Skin epidermis (tissue), 12 donors: ENCODE data around the gene MYO3B.
"Not testable (repeated sequence)": the region's sequence is repeated elsewhere in the genome, so short reads cannot be mapped to it uniquely, and the experiment has no call there.

Source experiments
- H3K27ac ChIP-seq, 21 experiments: fragments of 200-600 bp; sonication (generic) in 11 of 21; one replicate each; pipeline ENCODE4 v1.5.0; 2020; ENCODE audit warnings: mild to moderate bottlenecking in 3 of 21, inconsistent platforms in 2 of 21, moderate library complexity in 2 of 21
- H3K4me3 ChIP-seq, 7 experiments: fragments of 200-600 bp; sonication (generic) in 2 of 7; one replicate each; pipeline ENCODE4 v1.5.0; 2020; ENCODE audit warnings: inconsistent platforms in 2 of 7, mild to moderate bottlenecking in 2 of 7, moderate library complexity in 1 of 7

MYO3B gene

DNA sequence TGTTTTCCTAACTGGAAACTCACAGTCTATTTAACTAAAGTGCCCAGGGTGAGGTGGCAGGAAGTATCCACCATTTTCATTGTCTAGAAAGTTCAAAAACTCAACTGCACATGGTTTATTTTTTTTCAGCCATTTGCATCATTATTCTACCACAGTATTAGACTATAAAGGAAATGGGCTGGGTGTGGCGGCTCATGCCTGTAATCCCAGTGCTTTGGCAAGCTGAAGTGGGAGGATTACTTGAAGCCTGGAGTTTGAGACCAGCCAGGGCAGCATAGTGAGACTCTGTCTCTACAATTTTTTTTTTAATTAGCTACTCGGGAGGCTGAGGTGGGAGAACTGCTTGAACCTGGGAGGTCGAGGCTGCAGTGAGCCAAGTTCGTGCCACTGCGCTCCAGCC is 213.8 kb downstream of the MYO3B start:
- Histone ChIP-seq H3K27ac (no peak overlapping the region), H3K4me3 (no peak overlapping the region)

DNA sequence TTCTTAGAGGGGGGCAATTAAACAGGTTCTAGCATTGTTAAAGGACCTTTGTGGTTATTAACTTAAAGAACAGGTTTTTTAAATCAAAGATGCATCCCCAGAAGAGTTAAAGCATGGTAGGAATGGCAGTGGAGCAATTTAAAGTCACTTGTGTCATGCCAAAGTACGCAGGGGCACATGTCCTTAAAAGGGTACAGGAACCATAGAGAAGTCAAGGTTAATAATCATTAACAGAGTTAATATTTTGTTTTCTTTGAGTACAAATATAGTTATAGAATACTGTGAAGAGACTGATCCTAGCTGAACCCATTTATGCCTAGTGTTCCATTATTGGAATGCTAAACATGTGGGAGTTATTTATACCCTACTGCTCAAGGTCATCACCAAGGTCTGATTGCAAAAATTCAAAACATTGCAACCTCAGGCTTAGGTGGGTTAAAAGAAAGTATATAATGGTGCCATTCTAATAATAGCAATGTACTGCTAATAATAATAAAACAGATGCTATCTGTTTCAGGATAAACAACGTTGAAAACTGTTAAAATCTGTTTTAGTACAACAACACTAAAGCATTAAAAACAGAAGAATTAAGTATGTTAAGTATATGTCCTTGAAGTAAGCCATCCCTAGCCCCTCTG is 216.0 kb downstream of the MYO3B start:
- Histone ChIP-seq H3K27ac (no peak overlapping the region), H3K4me3 (no peak overlapping the region)

DNA sequence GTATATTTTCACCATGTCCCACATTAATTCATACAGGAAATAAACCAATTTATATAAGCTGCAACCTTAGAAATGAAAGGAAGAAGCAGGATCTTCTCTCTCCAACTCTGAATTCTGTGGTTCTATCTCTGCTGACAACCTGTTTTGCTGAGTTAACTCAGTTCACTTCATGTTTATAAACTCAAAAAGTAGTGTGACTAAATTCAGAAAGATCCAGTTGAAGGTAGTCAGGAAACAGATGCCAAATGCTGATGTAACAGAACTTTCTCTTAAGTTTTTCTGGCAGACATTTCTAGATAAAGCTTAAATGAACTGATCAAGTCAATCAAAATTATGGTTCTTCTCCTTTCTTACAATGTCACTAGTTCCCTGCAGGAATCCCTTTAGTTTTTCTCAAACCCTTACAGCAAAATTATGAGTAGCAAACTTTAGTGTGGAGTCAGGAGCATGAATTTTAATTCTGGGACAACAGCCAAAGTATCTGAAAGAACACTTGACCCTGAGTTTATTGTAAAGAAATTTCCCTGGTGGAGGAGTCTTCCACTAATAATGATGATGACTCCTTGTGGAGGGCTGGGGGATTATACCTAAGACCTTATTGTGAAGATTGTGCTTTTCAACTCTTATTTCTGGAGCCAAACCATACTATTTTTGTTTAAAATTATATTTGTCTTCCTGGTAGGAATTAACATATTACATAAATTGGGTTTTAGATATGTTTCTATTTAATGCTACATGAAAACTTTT is 216.9 kb downstream of the MYO3B start:
- H3K4me3 ChIP-seq = no peak overlapping the region
- no peak overlapping the region for H3K27ac ChIP-seq

DNA sequence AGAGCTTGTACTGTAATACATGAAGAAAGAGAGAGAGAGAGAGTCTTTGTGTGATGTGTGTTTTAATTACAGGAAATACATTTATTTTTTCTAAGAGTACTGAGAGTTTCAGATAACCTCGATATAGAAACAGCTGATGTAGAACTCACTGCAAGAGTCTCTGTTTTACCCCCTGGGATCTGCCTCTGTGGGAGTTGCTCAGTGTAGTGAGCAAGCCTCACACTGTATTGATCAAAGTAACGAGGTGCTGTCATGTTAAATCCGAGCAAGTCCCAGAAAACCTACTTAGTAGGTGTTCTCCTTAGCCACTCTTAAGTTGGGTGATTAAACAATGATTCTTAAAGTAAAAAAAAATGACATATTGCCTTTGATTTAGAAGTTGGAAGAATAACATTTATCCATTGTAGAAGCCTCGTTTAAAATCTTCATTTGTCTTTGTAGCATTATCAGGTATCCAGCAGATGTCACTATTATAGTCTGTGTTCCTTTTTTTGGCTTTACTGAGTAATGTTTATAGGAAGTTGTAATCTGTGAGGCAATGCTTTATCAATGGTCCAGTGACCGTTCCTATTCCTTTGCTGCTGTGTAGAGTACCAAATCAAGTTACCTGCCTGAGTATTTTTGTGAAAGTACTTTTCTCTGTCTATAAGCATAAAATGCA is 219.0 kb downstream of the MYO3B start:
- H3K27ac ChIP-seq = no peak overlapping the region

DNA sequence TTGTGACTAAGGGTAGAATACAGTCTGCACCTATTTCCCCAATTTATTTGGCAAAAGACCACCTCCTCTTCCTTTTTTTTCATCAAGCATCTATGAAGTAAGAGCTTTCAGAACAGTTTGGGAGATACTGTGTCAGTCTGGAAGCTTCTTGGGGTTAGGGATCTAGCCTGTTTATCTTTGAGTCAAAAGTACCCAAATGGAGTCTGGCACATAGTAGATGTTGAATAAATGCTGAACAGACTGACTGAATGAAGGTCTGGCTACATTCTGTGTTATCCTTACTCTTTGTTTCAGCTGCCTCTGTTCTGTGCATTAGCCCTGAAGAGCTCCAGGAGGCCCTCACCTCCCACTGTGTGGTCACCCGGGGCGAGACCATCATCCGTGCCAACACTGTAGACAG is 223.2 kb downstream of the MYO3B start:
- H3K27ac ChIP-seq = no peak overlapping the region
- H3K4me3 ChIP-seq = no peak overlapping the region

More for the DNA sequence above, 219.0 kb downstream of the MYO3B start:
- no peak overlapping the region for H3K4me3 ChIP-seq

DNA sequence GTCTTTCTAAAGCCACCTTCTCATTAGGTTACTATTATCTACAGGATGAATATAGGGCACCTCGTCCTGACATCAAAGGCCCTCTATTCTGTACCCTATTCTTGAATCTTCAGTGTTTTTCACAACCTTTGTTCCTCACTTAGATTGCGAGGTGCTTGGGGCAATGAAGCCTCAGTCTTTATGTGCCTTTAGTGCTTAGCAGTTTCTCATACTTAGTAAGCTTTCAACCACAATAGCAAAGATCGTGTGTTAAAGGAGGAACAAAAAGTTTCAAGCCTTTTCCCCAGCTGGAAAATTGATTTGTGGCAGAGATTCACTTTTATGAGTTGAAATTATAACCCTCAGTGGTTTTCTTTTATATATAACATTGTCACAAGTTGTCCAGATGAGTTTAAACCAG is 226.9 kb downstream of the MYO3B start:
- H3K27ac ChIP-seq = no peak overlapping the region
- no peak overlapping the region for H3K4me3 ChIP-seq

DNA sequence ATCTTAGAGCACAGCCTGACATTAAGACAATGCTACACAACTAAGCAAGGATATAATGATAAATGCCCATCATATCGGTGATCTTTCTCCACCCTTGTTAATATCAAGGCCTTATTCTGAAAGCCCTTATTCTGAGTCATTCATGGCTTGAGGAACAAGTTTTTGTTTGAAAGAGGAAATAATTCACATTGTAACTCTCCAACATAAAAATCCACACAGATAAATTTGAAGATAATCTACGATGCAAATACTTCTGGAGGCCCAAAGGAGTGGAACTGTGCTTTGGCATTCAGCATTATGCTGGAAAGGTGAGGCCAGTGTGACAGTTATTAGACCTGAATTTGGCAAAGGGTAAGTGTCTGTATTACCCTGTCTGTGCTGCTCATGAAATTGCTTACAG is 227.4 kb downstream of the MYO3B start:
- no peak overlapping the region for H3K4me3 ChIP-seq
- no peak overlapping the region for H3K27ac ChIP-seq

DNA sequence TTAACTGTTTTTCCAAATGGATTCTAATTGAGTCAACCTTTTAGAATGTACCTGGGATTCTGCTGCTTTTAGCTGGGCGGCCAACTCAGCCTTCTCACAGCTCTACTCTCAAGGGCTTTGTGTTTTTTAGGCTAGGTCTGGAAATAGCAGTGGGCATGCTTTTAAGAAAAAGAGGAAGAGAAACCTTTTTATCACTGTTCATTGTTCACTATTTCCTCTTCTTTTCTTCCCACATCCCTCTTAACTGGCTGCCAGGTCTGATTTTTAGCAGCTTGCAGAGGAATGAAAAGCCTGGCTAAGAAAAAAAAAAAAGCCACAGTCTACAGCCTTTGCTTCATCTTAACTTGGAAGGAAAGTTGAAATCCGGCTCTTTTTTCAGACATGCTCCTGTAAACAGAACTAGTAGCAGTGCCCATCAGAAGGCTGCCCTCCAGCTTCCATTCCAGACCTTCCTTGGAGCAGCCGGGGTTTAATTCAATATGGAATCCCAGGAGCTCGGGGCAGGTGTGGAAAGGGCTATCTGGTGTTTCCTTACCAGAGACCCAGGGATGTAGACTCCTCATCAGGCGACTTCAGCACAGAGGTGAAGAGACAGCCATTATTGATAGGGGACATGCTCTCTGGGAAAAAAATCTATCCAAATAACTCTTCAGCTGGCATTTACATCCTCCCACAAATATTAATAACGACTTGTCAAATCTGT is 230.7 kb downstream of the MYO3B start:
- no peak overlapping the region for H3K27ac ChIP-seq
- H3K4me3 ChIP-seq = no peak overlapping the region

DNA sequence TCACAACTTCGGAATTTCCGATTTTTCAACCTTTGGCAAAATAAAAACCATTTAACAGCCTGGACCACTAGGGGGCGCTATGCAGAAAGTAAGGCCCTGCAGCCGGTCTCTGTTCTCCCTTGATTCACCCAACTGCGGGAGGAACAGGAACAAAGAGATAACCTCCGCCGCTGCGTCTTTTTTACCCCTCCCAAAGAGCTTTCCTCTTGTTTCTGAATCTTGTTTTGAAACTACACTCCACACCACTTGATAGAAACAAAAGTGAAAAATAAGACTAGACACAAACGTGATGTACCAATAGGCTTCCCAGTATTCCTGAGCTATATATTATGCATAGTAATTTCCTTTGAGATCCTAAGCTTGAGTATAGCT is 231.2 kb downstream of the MYO3B start:
- Histone ChIP-seq H3K27ac (no peak overlapping the region), H3K4me3 (no peak overlapping the region)

DNA sequence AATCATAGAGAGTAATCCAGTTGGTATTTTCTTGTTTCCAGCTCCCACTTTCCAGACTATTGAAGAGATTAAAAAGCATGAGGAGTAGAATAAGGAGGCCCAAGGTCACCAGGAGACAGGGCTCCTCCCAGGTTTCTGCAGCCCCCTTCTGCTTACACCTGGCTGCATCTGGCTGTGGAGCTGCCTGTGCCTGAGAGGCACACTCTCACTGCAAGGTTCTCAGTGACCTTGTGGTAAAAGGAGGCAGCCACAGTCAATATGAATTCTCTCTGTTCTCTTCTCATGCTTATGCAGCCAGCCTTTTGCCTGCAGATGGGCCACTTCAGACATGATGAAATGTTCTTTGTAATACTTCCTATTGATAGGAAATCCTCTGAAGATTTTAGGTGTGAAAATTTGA is 233.7 kb downstream of the MYO3B start:
- no peak overlapping the region for H3K27ac ChIP-seq
- H3K4me3 ChIP-seq = no peak overlapping the region

DNA sequence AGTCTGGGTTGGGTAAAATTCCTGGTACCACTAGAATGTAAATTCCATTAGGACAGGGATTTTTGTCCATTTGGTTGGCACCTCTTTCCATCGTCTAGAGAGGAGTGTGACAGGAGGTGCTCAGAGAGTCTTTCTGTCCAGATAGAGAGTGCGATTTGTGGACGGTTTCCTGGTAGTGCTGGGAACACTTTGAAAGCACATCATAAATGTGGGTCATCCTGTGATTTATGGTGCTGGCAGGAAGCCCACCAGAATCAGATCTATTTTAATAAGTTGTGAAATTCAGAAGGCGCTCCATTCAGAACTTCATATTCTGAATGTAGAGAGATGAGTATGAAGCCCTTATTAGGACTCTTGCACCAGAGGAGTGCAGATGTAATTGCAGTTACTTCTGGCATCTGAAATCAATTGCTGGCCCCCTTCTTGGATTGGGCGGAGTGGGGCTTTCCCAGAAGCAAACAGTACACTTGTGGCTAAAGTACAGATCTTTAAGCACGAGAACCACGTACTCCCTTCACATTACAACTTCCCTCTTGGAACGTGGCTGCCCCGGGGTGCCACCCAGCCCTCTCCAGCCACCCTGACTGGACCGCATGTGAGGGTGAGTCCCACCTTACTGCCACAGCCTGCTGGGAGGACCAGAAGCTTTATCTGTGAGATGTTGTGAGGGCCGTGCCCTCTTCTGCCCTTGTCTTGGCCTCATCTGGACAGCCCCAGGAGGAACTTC is 243.2 kb downstream of the MYO3B start:
- Histone ChIP-seq H3K4me3 (no peak overlapping the region), H3K27ac (peak overlapping the region in 2 of 21 experiments; percentile 10 to 28)

DNA sequence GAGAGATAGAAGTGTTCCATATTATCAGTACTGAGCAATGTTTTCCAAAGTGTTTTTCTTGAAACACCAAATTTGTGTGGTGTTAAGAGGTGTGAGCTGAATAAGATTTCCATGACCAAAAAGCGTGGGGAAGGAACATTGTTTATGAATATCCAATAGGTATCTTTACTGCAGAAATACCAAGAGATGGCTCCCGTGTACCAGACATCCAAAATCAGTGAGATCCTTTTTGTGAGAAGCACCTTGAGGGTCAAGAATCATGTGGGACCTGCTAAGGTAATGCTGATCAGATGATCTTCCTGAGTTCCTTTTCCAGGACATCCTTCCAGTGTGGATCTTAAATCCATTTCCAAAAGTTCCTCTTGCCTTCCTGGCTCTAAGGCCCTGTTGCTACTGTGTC is 246.0 kb downstream of the MYO3B start:
- no peak overlapping the region for H3K4me3 ChIP-seq
- H3K27ac ChIP-seq = no peak overlapping the region

DNA sequence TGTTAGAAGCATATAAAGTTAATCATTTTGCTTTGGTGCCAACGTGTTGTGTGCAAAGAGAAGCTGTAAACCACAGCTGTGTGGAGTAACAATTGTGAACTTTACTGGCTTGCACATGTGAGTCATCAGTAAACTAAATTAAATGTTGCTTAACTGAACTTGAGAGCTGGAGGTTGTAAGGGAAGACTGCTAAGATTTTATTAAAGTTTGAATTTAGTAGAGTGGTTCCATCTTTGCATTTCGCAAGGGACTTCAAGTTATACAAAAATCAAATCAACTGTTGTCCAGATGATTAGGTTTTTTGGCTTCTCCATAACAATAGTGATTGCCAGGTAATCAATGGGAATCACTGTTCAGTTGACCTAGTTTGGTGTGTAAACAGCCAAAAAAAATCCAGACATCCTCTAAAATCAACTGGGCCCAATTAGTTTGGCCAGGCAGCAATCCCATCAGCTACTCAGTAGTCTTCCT is 247.4 kb downstream of the MYO3B start:
- H3K4me3 ChIP-seq = no peak overlapping the region
- H3K27ac ChIP-seq = peak overlapping the region in 1 of 21 experiments; percentile 17

DNA sequence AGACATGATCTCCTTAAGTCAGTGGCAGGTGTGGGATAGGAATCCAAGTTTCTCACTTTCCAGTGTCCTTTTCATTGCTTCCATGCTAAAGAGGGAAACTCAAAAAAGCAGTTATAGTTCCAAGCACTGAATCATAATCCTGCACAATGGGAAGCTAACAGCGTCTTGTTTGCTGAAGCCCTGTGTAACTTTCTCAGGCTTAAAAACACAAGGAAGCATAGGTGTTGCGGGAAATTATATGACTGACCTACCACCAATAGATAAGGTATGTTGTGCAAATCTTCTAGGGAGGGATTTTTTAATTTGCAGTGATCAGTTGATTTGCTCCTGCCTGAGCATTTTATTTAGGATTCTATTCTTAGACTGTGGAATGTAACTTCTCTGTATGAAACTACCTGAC is 250.9 kb downstream of the MYO3B start:
- Histone ChIP-seq H3K4me3 (no peak overlapping the region), H3K27ac (no peak overlapping the region)

DNA sequence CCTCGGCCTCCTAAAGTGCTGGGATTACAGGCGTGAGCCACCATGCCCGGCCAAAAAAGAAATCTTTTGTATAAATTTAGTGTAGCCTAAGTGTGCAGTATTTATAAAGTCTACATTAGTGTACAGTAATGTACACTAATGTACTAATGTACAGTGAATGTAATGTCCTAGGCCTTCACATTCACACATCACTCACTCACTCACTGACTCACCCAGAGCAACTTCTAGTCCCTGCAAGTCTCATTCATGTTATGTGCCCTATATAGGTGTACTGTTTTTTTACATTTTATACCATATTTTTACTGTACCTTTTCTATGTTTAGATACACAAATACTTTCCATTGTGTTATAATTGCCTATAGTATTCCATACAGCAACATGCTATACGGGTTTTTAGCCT is 254.9 kb downstream of the MYO3B start:
- Histone ChIP-seq H3K27ac (no peak overlapping the region), H3K4me3 (no peak overlapping the region)

DNA sequence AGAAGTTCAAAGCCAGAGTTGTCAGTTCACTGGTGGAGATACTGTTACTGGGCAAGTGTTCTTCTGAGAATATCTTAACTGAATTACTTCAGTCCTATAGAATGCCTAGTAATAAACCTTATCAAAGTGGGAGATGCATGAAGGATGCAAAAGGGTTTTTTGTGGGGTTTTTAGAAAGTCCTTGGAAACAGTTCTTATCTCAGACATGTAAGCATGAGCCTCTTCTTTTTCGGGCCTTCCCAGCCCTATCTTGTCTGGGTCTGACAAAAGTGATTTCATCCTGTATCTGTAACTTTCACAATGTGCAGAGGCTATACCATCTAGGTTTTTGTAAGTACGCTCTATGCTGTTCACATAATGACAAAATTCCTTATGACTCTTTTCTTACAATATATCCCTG is 255.5 kb downstream of the MYO3B start:
- Histone ChIP-seq H3K27ac (no peak overlapping the region), H3K4me3 (no peak overlapping the region)

DNA sequence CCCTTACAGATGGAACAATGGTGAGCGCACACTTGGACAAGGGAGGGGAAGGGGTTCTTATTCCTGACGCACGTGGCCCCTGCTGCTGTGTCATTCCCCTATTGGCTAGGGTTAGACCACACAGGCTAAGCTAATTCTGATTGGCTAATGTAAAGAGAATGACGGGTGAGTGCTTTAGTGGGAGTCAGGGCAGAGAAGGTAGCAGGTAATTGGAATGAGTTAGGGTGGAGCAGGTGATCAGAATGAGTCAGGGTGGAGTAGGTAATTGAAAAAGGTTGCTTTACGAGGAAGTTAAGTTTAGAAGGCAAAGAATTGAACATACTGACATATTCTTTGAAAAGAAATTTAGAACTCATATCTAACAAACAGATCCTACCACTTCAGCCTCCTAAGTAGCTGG is 256.4 kb downstream of the MYO3B start:
- not testable (repeated sequence) for H3K4me3 ChIP-seq, H3K27ac ChIP-seq

DNA sequence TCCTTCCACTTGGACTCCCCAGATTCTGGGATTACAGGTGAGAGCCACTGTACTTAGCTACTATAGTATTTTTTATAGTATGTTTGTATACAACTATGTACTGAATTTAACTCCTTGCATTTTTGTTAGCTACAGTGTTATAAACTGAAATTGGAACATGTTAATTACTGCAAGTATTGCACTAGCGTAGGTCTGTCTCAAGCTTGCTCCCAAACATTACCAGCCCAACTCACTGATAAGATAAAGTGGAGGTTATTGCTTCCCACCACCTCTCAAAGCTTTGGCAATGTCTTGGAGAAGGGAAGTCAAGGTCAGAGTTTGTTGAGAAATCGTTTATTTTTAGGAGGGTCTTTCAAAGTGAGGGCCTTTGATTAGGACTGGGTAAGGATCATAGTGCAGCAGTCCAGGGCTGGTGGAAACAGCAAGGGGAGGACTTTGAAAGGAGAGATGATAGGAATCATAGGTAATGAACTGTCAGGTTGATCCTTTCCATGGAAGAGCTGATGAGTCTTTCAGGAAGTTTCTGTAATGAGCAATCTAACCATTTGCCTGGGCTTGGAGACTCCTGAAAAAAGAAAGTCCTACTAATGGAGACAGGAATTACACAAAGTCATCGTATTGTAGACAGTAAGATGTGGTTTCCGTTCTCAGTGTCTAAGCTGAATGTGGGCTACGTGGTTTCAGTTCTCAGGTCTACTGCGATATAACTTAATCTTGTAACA is 257.1 kb downstream of the MYO3B start:
- H3K27ac ChIP-seq = peak overlapping the region in 1 of 21 experiments; percentile 8
- no peak overlapping the region for H3K4me3 ChIP-seq
